OCI-LY3 (cell line): ENCODE measurements around the gene TSR1.

Source experiments
- H2AFZ ChIP-seq: fragments of 200-600, 300-600 bp; shearing (Covaris generic); 2 replicates; pipeline ENCODE4 v1.6.0; 2014; ENCODE audit warnings: antibody characterized with exemption, low read depth, low read length
- H3K27ac ChIP-seq: fragments of 200-600, 300-600 bp; sonication (generic); 2 replicates; pipeline ENCODE4 v1.5.1; 2014; ENCODE audit warnings: mild to moderate bottlenecking, low read length, moderate library complexity, mixed read lengths
- H3K27me3 ChIP-seq: fragments of 200-600, 300-600 bp; sonication (generic); 2 replicates; pipeline ENCODE4 v1.6.1; 2014; ENCODE audit warnings: low read depth, low read length, mixed read lengths
- H3K36me3 ChIP-seq: fragments of 200-600, 300-600 bp; sonication (generic); replicated peaks from 2 replicates; pipeline ENCODE3; 2014; ENCODE audit warnings: low read depth, low read length, mixed read lengths
- H3K4me1 ChIP-seq: fragments of 300-600, 200-600 bp; sonication (generic); 2 replicates; pipeline ENCODE4 v1.6.1; 2014; ENCODE audit warnings: low read length, mixed read lengths
- H3K4me2 ChIP-seq: fragments of 200-600, 300-600 bp; sonication (generic); 2 replicates; pipeline ENCODE4 v1.6.1; 2014; ENCODE audit warnings: low read length, mixed read lengths
- H3K4me3 ChIP-seq: fragments of 300-600, 200-600 bp; sonication (generic); 2 replicates; pipeline ENCODE4 v1.5.1; 2014; ENCODE audit warnings: antibody characterized with exemption, mild to moderate bottlenecking, low read length, moderate library complexity
- H3K79me2 ChIP-seq: fragments of 300-600, 200-600 bp; shearing (Covaris generic); 2 replicates; pipeline ENCODE4 v1.6.1; 2014; ENCODE audit warnings: mild to moderate bottlenecking, low read length, mixed read lengths
- H3K9ac ChIP-seq: fragments of 300-600, 200-600 bp; shearing (Covaris generic); 2 replicates; pipeline ENCODE4 v1.6.0; 2014; ENCODE audit warnings: mild to moderate bottlenecking, low read length, moderate library complexity
- H3K9me3 ChIP-seq: fragments of 200-600, 300-600 bp; shearing (Covaris generic); 2 replicates; pipeline ENCODE4 v1.6.1; 2014; ENCODE audit warnings: low read length, mixed read lengths; ENCODE audit not compliant: insufficient read depth
- H4K20me1 ChIP-seq: fragments of 200-600, 300-600 bp; sonication (generic); 2 replicates; pipeline ENCODE4 v1.6.1; 2016; ENCODE audit warnings: low read length, mixed read lengths; ENCODE audit not compliant: insufficient read depth
- CTCF ChIP-seq: fragments of 200-600, 300-600 bp; sonication (generic); IDR thresholded peaks from 2 replicates; pipeline ENCODE4 v1.5.1; 2014; ENCODE audit warnings: antibody characterized with exemption, low read length, low read depth
- EZH2phosphoT487 ChIP-seq: fragments of 200-600 bp; shearing (Covaris generic); IDR thresholded peaks from 2 replicates; pipeline ENCODE4 v1.6.1; 2018; ENCODE audit warnings: antibody characterized with exemption, mixed run types, low read depth

The TSR1 gene

GRCh38 chr17:2363851-2364762 is 27.9 kb upstream of the TSR1 start:
- H3K36me3 ChIP-seq: no peaks in the 10 kb centered on the region
- no peak overlapping the region for H3K9ac ChIP-seq
- no peak overlapping the region for H2AFZ ChIP-seq
- H3K27me3 ChIP-seq: no peaks in the 10 kb centered on the region
- H3K9me3 ChIP-seq: no peaks in the 10 kb centered on the region
- no peaks in the 10 kb centered on the region for H3K79me2 ChIP-seq
- H3K4me1 ChIP-seq: no peaks in the 10 kb centered on the region
- no peak overlapping the region for H3K4me3 ChIP-seq
- no peaks in the 10 kb centered on the region for H4K20me1 ChIP-seq
- TF ChIP-seq CTCF (no peak), EZH2phosphoT487 (no peak)
- no peak overlapping the region for H3K27ac ChIP-seq
- H3K4me2 ChIP-seq: no peak overlapping the region

- no peaks in the 10 kb centered on the region for H4K20me1 ChIP-seq
- no peak overlapping the region for H3K4me3 ChIP-seq
- TF ChIP-seq CTCF (no peak), EZH2phosphoT487 (no peak)
- no peaks in the 10 kb centered on the region for H3K79me2 ChIP-seq
- no peaks in the 10 kb centered on the region for H3K27me3 ChIP-seq
- H3K9me3 ChIP-seq: no peaks in the 10 kb centered on the region
- H2AFZ ChIP-seq: no peak overlapping the region
- H3K4me2 ChIP-seq: no peak overlapping the region
- no peaks in the 10 kb centered on the region for H3K4me1 ChIP-seq
- no peak overlapping the region for H3K27ac ChIP-seq
- H3K9ac ChIP-seq: no peak overlapping the region
- H3K36me3 ChIP-seq: no peaks in the 10 kb centered on the region
Observed at GRCh38 chr17:2363318-2363717, 27.1 kb upstream of the TSR1 start.

GRCh38 chr17:2362881-2363280 is 26.6 kb upstream of the TSR1 start:
- Histone ChIP-seq H3K4me2 (no peak overlapping the region), H3K4me3 (no peak overlapping the region), H2AFZ (no peak overlapping the region), H3K27ac (no peak overlapping the region), H3K9ac (no peak overlapping the region), H3K36me3 (no peaks in the 10 kb centered on the region), H3K9me3 (no peaks in the 10 kb centered on the region), H3K4me1 (no peaks in the 10 kb centered on the region), H3K79me2 (no peaks in the 10 kb centered on the region), H4K20me1 (no peaks in the 10 kb centered on the region), H3K27me3 (no peaks in the 10 kb centered on the region)
- no peak for TF ChIP-seq EZH2phosphoT487
- no peak for TF ChIP-seq CTCF

- no peak overlapping the region for H2AFZ ChIP-seq
- TF ChIP-seq EZH2phosphoT487 (no peak), CTCF (no peak)
- H3K4me2 ChIP-seq: no peak overlapping the region
- H3K36me3 ChIP-seq: no peaks in the 10 kb centered on the region
- no peaks in the 10 kb centered on the region for H4K20me1 ChIP-seq
- H3K79me2 ChIP-seq: no peaks in the 10 kb centered on the region
- no peak overlapping the region for H3K9ac ChIP-seq
- no peaks in the 10 kb centered on the region for H3K27me3 ChIP-seq
- no peak overlapping the region for H3K27ac ChIP-seq
- H3K4me1 ChIP-seq: no peaks in the 10 kb centered on the region
- H3K4me3 ChIP-seq: no peak overlapping the region
- no peaks in the 10 kb centered on the region for H3K9me3 ChIP-seq
Observed at GRCh38 chr17:2362416-2362815, 26.2 kb upstream of the TSR1 start.
